PC-3 (cell line): ENCODE data around the gene KCNC1. TPM values are rescaled to one million over a fixed set of nuclear protein-coding genes. Genes with fewer than 3 reads are reported as not detected.

Experiments
- ATAC-seq: fragments of 200-7000 bp; cut with Tn5 transposase; 2 replicates; pipeline ENCODE4 v1.9.1; 2020; ENCODE audit warnings: mild to moderate bottlenecking, moderate library complexity
- BruUV-seq: library from RNA; stranded (reverse); fragments of 400-500 nt; replicated peaks from 2 replicates; lab custom pipeline; 2021; lab: Mats Ljungman, UMichigan
- CTCF ChIA-PET: fragments of 300-600 bp; sonication (Branson Sonifier 250); formaldehyde crosslinking; loops from one replicate; lab custom pipeline; 2022; ENCODE audit warnings: antibody characterized with exemption; lab: Charles Lee
- POLR2A ChIA-PET: fragments of 300-600 bp; sonication (Branson Sonifier 250); formaldehyde crosslinking; loops from one replicate; lab custom pipeline; 2022; ENCODE audit warnings: antibody characterized with exemption; ENCODE audit not compliant: unreplicated experiment; lab: Charles Lee
- DNase-seq: peaks from one replicate; pipeline ENCODE4 v3.0.0-alpha.2; 2015
- H2AFZ ChIP-seq: fragments of 300-600 bp; sonication (generic); 2 replicates; pipeline ENCODE4 v1.6.0; 2016; ENCODE audit warnings: antibody characterized with exemption, low read length
- H3F3A ChIP-seq: fragments of 300-600 bp; sonication (generic); one replicate; pipeline ENCODE4 v1.6.0; 2017; ENCODE audit warnings: antibody characterized with exemption, low read length, control low read depth, mild to moderate bottlenecking; ENCODE audit not compliant: unreplicated experiment
- H3K27ac ChIP-seq: fragments of 300-600 bp; sonication (generic); 2 replicates; pipeline ENCODE4 v1.5.1; 2016; ENCODE audit warnings: mild to moderate bottlenecking, low read length
- H3K27me3 ChIP-seq: fragments of 300-600 bp; sonication (generic); 2 replicates; pipeline ENCODE4 v1.6.1; 2016; ENCODE audit warnings: low read length, mixed read lengths
- H3K36me3 ChIP-seq: fragments of 300-600 bp; sonication (generic); 2 replicates; pipeline ENCODE4 v1.6.1; 2016; ENCODE audit warnings: low read depth, mixed run types, low read length, mixed read lengths
- H3K4me1 ChIP-seq: fragments of 300-600 bp; sonication (generic); 2 replicates; pipeline ENCODE4 v1.5.1; 2016; ENCODE audit warnings: low read length; ENCODE audit not compliant: insufficient read depth
- H3K4me2 ChIP-seq: fragments of 300-600 bp; sonication (generic); 2 replicates; pipeline ENCODE4 v1.6.0; 2016; ENCODE audit warnings: low read length
- H3K4me3 ChIP-seq: fragments of 300-600 bp; sonication (generic); 2 replicates; pipeline ENCODE4 v1.5.1; 2016; ENCODE audit warnings: mild to moderate bottlenecking, low read length, mixed read lengths
- H3K79me2 ChIP-seq: fragments of 300-600 bp; sonication (generic); 2 replicates; pipeline ENCODE4 v1.6.1; 2017; ENCODE audit warnings: low read length, mixed read lengths
- H3K9ac ChIP-seq: fragments of 300-600 bp; sonication (generic); 2 replicates; pipeline ENCODE4 v1.6.0; 2016; ENCODE audit warnings: mild to moderate bottlenecking, low read length
- H3K9me2 ChIP-seq: fragments of 300-600 bp; sonication (generic); replicated peaks from 2 replicates; pipeline ENCODE4 v1.6.1; 2016; ENCODE audit warnings: mixed run types, low read length, mixed read lengths
- H3K9me3 ChIP-seq: fragments of 300-600 bp; sonication (generic); 2 replicates; pipeline ENCODE4 v1.6.1; 2016; ENCODE audit warnings: low read length, mixed read lengths
- H4K20me1 ChIP-seq: fragments of 300-600 bp; sonication (generic); 2 replicates; pipeline ENCODE4 v1.6.1; 2016; ENCODE audit warnings: low read length, mixed read lengths
- CTCF ChIP-seq: fragments of 300-600 bp; sonication (generic); conservative IDR thresholded peaks from 2 replicates; pipeline ENCODE4 v1.5.1; 2017; ENCODE audit warnings: antibody characterized with exemption, low read depth, mild to moderate bottlenecking, low read length
- EZH2 ChIP-seq: fragments of 300-600 bp; sonication (generic); IDR thresholded peaks from one replicate; pipeline ENCODE4 v1.6.1; 2017; ENCODE audit warnings: antibody characterized with exemption, mild to moderate bottlenecking, low read length; ENCODE audit not compliant: unreplicated experiment
- EZH2phosphoT487 ChIP-seq: fragments of 300-600 bp; sonication (generic); IDR thresholded peaks from 2 replicates; pipeline ENCODE4 v1.6.1; 2018; ENCODE audit warnings: mild to moderate bottlenecking, antibody characterized with exemption, low read length, borderline replicate concordance
- intact Hi-C: fragments of 100-400 bp; cut with micrococcal nuclease; formaldehyde crosslinking; loops from 2 replicates; pipeline ENCODE4 v1.9.0; 2023
- total RNA-seq: library from RNA; depleted of rRNA; stranded (reverse); fragments of >200 nt; gene quantifications from 2 replicates; pipeline ENCODE4 v1.2.3, GENCODE V29; 2014

KCNC1 gene
- total RNA-seq, 1 experiment from 2014 or later = not detected

- no TSS peak for BruUV-seq
- intact Hi-C loops = no loop called here
- Histone ChIP-seq H2AFZ (no peak overlapping the region), H3K9me3 (no peaks in the 10 kb centered on the region), H3K79me2 (no peaks in the 10 kb centered on the region), H3K4me1 (no peaks in the 10 kb centered on the region), H3K9me2 (no peaks in the 10 kb centered on the region), H3K4me2 (no peak overlapping the region), H4K20me1 (no peaks in the 10 kb centered on the region), H3F3A (no peaks in the 10 kb centered on the region), H3K27ac (no peak overlapping the region), H3K36me3 (no peaks in the 10 kb centered on the region), H3K4me3 (no peak overlapping the region), H3K9ac (no peak overlapping the region), H3K27me3 (no peaks in the 10 kb centered on the region)
- no peak for DNase-seq
- POLR2A ChIA-PET = no interaction called here
- CTCF ChIA-PET = no interaction called here
- TF ChIP-seq EZH2phosphoT487 = no peak
- TF ChIP-seq EZH2 = no peak
- no peak for TF ChIP-seq CTCF
- no peak for ATAC-seq
Observed at GRCh38 chr11:17771415-17771814, 36.8 kb downstream of the KCNC1 start.

- intact Hi-C loops = no loop called here
- no peaks in the 10 kb centered on the region for H3K4me1 ChIP-seq
- H3K79me2 ChIP-seq = no peaks in the 10 kb centered on the region
- ATAC-seq = no peak
- no peak overlapping the region for H3K27ac ChIP-seq
- H3K9ac ChIP-seq = no peak overlapping the region
- H3K27me3 ChIP-seq = no peaks in the 10 kb centered on the region
- ChIA-PET POLR2A (no interaction called here), CTCF (no interaction called here)
- H2AFZ ChIP-seq = no peak overlapping the region
- no TSS peak for BruUV-seq
- H3K9me3 ChIP-seq = no peaks in the 10 kb centered on the region
- DNase-seq = no peak
- H3K4me2 ChIP-seq = no peak overlapping the region
- no peaks in the 10 kb centered on the region for H3K36me3 ChIP-seq
- TF ChIP-seq EZH2phosphoT487 (no peak), EZH2 (no peak), CTCF (no peak)
- no peaks in the 10 kb centered on the region for H3F3A ChIP-seq
- no peak overlapping the region for H3K4me3 ChIP-seq
- no peaks in the 10 kb centered on the region for H4K20me1 ChIP-seq
- H3K9me2 ChIP-seq = no peaks in the 10 kb centered on the region
Observed at GRCh38 chr11:17771841-17772401, 37.3 kb downstream of the KCNC1 start.

GRCh38 chr11:17772704-17773600 is 38.4 kb downstream of the KCNC1 start:
- intact Hi-C loops = no loop called here
- Histone ChIP-seq H4K20me1 (no peaks in the 10 kb centered on the region), H3K9ac (no peak overlapping the region), H3K4me2 (no peak overlapping the region), H2AFZ (no peak overlapping the region), H3K27ac (no peak overlapping the region), H3K4me3 (no peak overlapping the region), H3K79me2 (no peaks in the 10 kb centered on the region), H3K9me3 (no peaks in the 10 kb centered on the region), H3K4me1 (no peaks in the 10 kb centered on the region), H3F3A (no peaks in the 10 kb centered on the region), H3K36me3 (no peaks in the 10 kb centered on the region), H3K27me3 (no peaks in the 10 kb centered on the region), H3K9me2 (no peaks in the 10 kb centered on the region)
- POLR2A ChIA-PET = interaction anchor here (0.5 kb wide), 1 partner anchor 29 kb away, joined by 6 read pairs; no protein-coding TSS in a partner anchor
- DNase-seq (no peak), ATAC-seq (no peak)
- no TSS peak for BruUV-seq
- TF ChIP-seq EZH2 = no peak
- no peak for TF ChIP-seq EZH2phosphoT487
- no peak for TF ChIP-seq CTCF
- CTCF ChIA-PET = no interaction called here
